GM19395 (cell line): Measurements from ENCODE around the gene MTX1.
"Not testable (repeated sequence)": the region's sequence is repeated elsewhere in the genome, so short reads cannot be mapped to it uniquely, and the experiment has no call there.

Source experiments
- ATAC-seq: cut with Tn5 transposase; IDR thresholded peaks from one replicate; pipeline ENCODE4 v1.9.1; 2021; ENCODE audit warnings: mild to moderate bottlenecking, moderate library complexity; ENCODE audit not compliant: unreplicated experiment

MTX1 gene

GRCh38 chr1:155206891-155207805, 1.3 kb upstream of the MTX1 start:
- ATAC-seq: no peak

- no peak for ATAC-seq
These were observed 522 bp upstream of the MTX1 start, which contains the start of gene THBS3 for GRCh38 chr1:155207806-155208540. TSS of gene THBS3 (minus strand) at chr1:155207897. CDS start at chr1:155207876, 21 bp downstream.

- ATAC-seq: no peak
These were observed 822 bp downstream of the MTX1 start for GRCh38 chr1:155209312-155209721.

- no peak for ATAC-seq
These were observed 2.0 kb downstream of the MTX1 start for GRCh38 chr1:155210314-155211104.

GRCh38 chr1:155211381-155212050, 3.0 kb downstream of the MTX1 start:
- ATAC-seq: not testable (repeated sequence)

GRCh38 chr1:155212051-155212440, 3.6 kb downstream of the MTX1 start:
- ATAC-seq: not testable (repeated sequence)

GRCh38 chr1:155214702-155215101, 6.2 kb downstream of the MTX1 start:
- not testable (repeated sequence) for ATAC-seq

GRCh38 chr1:155218854-155219591, 10.5 kb downstream of the MTX1 start:
- no peak for ATAC-seq

- ATAC-seq: no peak
These were observed 11.1 kb downstream of the MTX1 start for GRCh38 chr1:155219592-155220031.

- not testable (repeated sequence) for ATAC-seq
These were observed 11.9 kb downstream of the MTX1 start for GRCh38 chr1:155220211-155220965.

- no peak for ATAC-seq
These were observed 14.6 kb downstream of the MTX1 start for GRCh38 chr1:155223047-155223446.

GRCh38 chr1:155225404-155225759, 16.9 kb downstream of the MTX1 start:
- ATAC-seq: not testable (repeated sequence)

- ATAC-seq: peak; percentile 38
These were observed 17.9 kb downstream of the MTX1 start for GRCh38 chr1:155226188-155226909.

- peak; percentile 22 for ATAC-seq
These were observed 18.4 kb downstream of the MTX1 start for GRCh38 chr1:155226910-155227260.

- ATAC-seq: peak; percentile 96
These were observed 19.0 kb downstream of the MTX1 start for GRCh38 chr1:155227261-155228095.

- no peak for ATAC-seq
These were observed 19.6 kb downstream of the MTX1 start for GRCh38 chr1:155228096-155228427.

- ATAC-seq: not testable (repeated sequence)
These were observed 22.8 kb downstream of the MTX1 start for GRCh38 chr1:155231302-155231701.
